ENCODE data around the gene PCBP3. TPM values are rescaled to one million over a fixed set of nuclear protein-coding genes. Genes with fewer than 3 reads are reported as not detected.
"Not testable (repeated sequence)": the region's sequence is repeated elsewhere in the genome, so short reads cannot be mapped to it uniquely, and the experiment has no call there.

PCBP3 gene
- polyA plus RNA-seq, 1 donor = 0.89 TPM

- DNase-seq (ENCODE audit: low read depth) = no peak
Measured at GRCh38 chr21:45844181-45844580, 200.7 kb downstream of the PCBP3 start.

GRCh38 chr21:45845063-45845769 lies 201.7 kb downstream of the PCBP3 start:
- DNase-seq (ENCODE audit: low read depth) = no peak

GRCh38 chr21:45845770-45846090 lies 202.2 kb downstream of the PCBP3 start:
- no peak for DNase-seq (ENCODE audit: low read depth)

GRCh38 chr21:45846373-45847160 lies 203.0 kb downstream of the PCBP3 start:
- no peak for DNase-seq (ENCODE audit: low read depth)

GRCh38 chr21:45847870-45848269 lies 204.3 kb downstream of the PCBP3 start:
- no peak for DNase-seq (ENCODE audit: low read depth)

GRCh38 chr21:45848331-45848730 lies 204.8 kb downstream of the PCBP3 start:
- DNase-seq (ENCODE audit: low read depth) = no peak

- DNase-seq (ENCODE audit: low read depth) = no peak
Measured at GRCh38 chr21:45848805-45849204, 205.3 kb downstream of the PCBP3 start.

- DNase-seq (ENCODE audit: low read depth) = no peak
Measured at GRCh38 chr21:45849651-45850050, 206.1 kb downstream of the PCBP3 start.

- no peak for DNase-seq (ENCODE audit: low read depth)
Measured at GRCh38 chr21:45850181-45850580, 206.7 kb downstream of the PCBP3 start.

GRCh38 chr21:45852386-45852785 lies 208.9 kb downstream of the PCBP3 start:
- not testable (repeated sequence) for DNase-seq (ENCODE audit: low read depth)

- DNase-seq (ENCODE audit: low read depth) = no peak
Measured at GRCh38 chr21:45852886-45853400, 209.4 kb downstream of the PCBP3 start.

GRCh38 chr21:45853703-45854342 lies 210.3 kb downstream of the PCBP3 start:
- no peak for DNase-seq (ENCODE audit: low read depth)

- DNase-seq (ENCODE audit: low read depth) = no peak
Measured at GRCh38 chr21:45854690-45855247, 211.2 kb downstream of the PCBP3 start.

- no peak for DNase-seq (ENCODE audit: low read depth)
Measured at GRCh38 chr21:45855248-45855811, 211.8 kb downstream of the PCBP3 start.

- no peak for DNase-seq (ENCODE audit: low read depth)
Measured at GRCh38 chr21:45856442-45856841, 212.9 kb downstream of the PCBP3 start.

- DNase-seq (ENCODE audit: low read depth) = no peak
Measured at GRCh38 chr21:45856906-45857305, 213.4 kb downstream of the PCBP3 start.

GRCh38 chr21:45857761-45858160 lies 214.2 kb downstream of the PCBP3 start:
- DNase-seq (ENCODE audit: low read depth) = no peak

- no peak for DNase-seq (ENCODE audit: low read depth)
Measured at GRCh38 chr21:45858180-45858579, 214.7 kb downstream of the PCBP3 start.

GRCh38 chr21:45859041-45859761 lies 215.7 kb downstream of the PCBP3 start:
- no peak for DNase-seq (ENCODE audit: low read depth)

GRCh38 chr21:45859762-45860357 lies 216.3 kb downstream of the PCBP3 start:
- no peak for DNase-seq (ENCODE audit: low read depth)

Measured in forelimb muscle (tissue), 1 donor.